Kidney tubule cell (primary cell): Measurements from ENCODE around the gene CRADD.
"Not testable (repeated sequence)": the region's sequence is repeated elsewhere in the genome, so short reads cannot be mapped to it uniquely, and the experiment has no call there.

Source experiments
- DNase-seq: peaks from one replicate; pipeline ENCODE4 v3.0.0-alpha.2; 2018; ENCODE audit warnings: low spot score

Gene CRADD

DNA sequence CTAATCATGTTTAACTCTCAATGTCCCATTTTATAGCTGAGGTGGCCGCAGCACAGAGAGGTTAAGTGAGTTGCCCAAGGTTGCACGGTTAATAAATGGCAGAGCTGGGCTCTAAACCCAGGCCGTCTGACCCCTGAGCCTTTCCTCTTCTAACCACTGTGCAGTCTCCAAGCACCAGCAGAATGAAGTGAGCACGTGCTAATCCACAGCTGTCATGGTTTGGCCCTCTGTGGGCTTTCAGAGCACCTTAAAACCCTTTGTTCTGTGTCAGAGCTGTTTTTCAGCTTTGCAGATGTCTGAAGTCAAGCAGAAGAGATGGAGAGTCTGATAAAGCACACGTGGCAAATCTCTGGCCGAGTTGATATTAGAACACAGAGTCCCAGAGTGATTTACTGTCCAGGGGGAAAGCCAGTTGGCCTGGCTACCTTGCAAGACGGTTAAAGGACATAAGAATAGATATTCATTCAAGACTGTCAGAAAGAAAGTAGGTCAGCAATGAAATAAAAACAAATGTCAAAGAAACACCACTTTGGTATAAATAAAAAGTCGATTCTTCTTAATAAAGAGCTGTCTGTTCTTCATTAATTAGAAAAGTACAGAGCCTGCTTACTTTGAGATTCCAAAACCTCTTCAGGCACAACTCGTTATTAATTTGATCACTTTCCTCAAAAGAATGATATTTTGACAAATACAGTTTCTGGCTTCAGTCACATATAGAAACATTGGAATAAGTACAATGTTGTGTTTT, 107.3 kb downstream of the CRADD start:
- DNase-seq, result peak; percentile 69

DNA sequence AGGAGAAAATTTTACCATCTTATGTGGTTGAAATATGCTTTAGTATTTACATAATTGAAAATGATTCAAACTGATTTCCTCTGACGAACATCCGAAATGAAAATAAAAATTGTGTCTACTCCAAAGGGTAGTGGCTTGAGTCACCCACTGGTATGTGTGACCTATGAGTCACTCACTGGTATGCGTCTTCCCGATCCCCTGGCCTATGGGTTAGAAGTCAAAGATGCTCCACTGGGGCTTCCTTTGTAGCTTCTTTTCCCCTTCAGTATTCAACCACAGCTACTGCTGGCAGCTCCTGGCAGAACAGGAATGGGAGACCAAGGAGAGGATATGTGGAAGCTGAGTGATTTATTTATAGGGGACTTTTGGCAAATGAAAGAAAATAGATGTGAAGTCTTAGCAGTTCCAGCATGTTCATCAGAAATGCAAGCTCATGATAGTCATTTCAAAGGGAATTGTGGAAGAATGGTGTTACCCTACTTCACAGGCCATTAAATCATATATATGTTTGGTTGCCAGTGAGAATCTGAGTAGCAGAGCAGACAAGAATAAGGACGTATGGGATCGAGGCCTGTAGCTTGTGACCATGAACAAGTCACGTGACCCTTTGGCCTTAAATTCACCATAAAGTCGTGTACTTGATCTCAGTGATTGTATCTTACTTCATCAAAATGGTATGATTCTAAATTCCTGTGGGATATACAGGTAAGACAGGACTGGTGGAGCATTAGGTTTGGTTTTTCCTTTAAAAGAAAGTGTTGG, 108.3 kb downstream of the CRADD start:
- peak; percentile 96 for DNase-seq

DNA sequence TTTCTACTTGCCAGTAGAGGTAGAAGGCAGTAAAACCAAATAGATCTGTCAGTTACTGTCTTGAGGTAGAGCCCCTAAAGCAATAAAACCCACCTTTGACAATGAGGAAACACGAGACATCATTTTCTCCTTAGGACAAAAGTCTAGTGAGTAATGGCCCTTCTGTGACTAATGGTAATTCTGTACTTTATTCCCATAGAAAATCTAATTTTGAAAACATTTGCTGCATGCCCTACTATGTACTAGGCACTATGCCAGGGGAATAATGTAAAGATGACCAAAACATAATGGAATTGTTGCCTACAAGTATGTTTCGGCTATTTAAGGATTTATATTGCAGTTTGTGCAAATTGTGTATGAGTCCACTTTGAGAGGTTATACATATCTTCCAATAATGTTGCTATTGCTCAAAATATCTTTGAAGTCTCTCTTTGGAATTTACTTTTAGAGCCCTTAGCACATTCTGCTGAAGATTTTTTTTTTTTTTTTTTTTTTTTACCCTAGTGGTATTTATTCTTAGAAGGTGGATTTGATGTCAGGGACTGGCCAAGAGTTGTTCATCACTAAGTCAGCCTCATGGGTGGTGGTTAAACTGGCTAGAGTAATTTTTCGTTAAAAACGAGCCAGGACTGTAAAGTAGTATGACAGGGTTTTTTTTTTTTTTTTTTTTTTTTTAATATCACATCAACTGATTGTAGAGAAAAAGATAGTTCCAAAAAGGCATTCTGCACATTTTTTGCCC, 109.7 kb downstream of the CRADD start:
- peak; percentile 24 for DNase-seq

DNA sequence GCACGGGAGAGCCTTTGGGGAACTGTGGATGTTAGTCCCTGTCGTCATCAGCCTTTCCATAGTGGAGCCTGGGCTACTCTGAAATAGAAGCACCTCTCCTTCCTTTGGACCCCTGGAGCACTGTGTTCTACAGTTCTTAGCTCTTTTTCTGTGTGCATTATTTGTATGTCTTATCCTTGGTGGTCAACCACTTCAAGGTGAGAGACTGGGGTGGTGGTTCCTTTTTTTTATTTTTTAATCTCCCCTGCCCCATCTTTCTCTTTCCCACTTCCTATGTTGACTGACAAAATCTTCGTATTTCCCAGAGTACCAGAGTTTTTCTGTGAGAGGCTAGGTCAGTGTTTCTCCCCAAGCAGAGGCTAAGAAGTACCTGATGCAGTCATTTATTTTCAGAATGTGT, 111.7 kb downstream of the CRADD start:
- no peak for DNase-seq

DNA sequence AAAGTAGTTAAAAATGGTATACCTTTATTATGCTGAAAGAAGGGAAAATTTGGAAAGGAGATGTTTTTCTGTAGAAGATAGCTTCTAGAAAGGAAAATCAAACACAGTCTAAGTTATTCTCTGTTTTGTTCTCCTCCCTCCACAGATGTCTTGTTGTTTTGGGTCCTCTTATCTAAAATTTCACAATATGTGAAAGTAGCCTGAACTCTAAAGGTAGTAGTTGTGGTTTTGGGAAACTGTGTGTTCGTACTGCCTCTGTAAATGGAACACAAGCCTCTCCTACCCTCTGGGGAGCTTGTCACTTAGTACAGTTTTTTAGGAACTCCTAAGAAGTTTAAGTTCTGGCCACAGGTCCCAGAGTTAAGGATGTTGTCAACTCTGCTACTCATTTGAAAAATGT, 112.6 kb downstream of the CRADD start:
- no peak for DNase-seq

DNA sequence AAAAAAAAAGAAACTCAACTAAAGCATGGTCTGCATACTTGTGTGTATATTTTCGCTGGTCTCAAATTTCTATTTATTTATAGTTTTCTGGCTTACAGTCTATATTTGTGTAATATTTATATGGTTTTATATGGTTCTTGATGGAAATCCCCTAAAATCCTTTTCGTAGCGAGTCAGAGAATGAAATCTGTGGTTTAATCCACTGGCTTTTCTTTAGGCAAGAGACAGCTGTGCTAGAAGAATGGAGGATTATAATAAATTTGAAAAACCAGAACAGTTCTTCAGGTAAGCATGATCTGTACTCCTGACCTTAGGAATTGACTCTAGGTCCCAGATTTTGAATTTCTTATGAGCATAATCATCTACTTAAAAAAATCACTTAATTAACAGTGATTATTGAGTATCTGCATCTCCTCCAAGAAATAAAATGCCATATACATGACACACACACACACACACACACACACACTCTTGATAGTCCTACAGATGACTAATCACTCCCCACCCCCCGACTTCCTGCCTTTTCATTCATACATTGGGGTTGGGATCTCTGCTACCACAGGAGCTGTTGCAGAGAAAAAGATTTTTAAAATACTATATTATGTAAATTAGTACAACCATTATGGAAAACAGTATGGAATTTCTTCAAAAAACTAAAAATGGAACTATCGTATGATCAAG, 113.4 kb downstream of the CRADD start:
- peak; percentile 79 for DNase-seq

DNA sequence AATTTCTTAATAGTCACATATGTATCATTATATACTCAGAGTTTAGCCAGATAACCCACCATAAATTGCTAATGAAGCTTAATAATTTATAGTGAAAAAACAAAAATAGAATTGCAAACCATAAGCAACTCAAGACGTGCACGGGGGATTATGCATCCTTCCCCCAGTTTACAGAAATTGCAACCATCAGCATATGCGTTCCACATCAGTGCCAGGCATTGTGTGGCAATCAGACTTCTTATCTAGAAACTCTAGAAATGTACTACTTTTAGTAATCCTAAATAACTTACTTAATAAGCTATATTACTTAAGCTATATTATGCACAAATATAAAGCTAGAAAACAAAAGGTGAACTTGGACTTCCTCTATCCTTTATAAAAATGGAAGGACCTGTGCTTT, 115.8 kb downstream of the CRADD start:
- DNase-seq, result no peak

DNA sequence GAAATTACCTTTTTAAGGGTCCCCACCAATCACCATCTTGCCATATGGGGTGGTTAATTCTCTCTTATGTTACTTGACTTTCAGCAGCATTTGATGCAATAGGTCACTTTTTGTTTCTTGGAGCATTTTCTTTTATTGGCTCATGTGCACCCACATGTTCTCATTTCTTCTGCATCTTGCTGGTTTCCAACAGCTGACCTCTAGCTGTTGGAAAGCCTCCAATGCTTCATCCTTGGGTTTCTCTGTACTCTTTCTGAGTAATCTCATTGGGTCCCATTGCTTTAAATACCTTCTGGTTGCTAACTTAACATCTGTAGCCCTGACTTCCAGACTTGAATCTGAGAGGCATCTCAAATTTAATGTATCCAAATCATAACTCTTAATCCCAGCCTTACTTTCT, 116.8 kb downstream of the CRADD start:
- no peak for DNase-seq

DNA sequence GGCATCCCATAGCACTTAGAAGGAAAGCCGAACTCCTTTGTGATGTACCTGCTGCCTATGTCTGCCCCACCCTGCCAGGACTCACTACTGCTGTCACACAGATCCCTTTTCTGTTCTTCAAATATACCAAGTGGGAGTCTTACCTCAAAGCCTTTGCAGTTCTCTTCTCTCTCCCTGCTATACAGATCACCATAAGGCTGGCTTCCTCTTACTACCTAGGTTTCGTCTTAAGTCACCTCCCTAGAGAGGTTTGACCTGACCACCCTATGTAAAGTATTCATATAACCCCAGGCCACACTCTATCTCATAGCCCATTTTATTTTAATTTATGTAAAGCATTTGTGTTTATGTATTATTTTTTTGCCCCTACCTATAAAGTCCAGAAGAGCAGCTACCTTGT, 117.6 kb downstream of the CRADD start:
- no peak for DNase-seq

DNA sequence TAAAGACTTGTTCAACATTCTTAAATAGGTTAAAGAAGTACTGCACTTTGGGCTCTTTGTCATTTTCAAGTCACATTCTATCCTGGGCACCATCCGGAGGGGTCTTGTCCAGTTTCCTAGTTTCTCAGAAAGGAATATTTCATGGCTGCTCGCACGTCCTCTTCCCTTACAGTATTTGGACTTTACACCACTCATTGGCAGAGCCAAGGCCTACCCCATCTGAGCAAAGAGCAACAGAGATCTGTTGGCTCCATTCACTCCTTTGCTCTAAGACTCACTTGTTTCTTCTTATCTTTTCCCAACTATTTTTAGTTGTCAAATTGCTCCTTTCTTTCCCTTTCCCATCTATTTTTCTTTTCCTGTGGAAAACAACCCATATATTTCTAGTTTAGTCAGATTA, 118.2 kb downstream of the CRADD start:
- no peak for DNase-seq

DNA sequence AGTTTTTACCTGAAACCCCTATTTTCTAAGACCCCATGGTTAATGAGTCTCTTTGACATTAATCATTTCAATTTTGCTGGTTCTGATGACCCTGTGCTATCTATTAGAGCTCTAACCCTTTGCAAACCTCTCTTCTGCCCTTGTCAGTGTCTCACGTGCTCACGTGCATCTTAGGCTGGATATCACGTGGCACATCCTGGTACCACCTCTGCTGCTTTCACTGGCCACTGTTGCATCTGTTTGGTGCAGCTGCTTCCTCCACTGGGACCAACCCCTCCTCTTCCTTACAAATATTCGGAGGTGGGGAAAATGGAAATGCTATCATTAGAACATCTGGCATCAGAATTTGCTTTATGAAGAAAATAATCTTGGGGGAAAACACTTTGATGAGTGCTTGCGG, 119.6 kb downstream of the CRADD start:
- DNase-seq, result no peak

DNA sequence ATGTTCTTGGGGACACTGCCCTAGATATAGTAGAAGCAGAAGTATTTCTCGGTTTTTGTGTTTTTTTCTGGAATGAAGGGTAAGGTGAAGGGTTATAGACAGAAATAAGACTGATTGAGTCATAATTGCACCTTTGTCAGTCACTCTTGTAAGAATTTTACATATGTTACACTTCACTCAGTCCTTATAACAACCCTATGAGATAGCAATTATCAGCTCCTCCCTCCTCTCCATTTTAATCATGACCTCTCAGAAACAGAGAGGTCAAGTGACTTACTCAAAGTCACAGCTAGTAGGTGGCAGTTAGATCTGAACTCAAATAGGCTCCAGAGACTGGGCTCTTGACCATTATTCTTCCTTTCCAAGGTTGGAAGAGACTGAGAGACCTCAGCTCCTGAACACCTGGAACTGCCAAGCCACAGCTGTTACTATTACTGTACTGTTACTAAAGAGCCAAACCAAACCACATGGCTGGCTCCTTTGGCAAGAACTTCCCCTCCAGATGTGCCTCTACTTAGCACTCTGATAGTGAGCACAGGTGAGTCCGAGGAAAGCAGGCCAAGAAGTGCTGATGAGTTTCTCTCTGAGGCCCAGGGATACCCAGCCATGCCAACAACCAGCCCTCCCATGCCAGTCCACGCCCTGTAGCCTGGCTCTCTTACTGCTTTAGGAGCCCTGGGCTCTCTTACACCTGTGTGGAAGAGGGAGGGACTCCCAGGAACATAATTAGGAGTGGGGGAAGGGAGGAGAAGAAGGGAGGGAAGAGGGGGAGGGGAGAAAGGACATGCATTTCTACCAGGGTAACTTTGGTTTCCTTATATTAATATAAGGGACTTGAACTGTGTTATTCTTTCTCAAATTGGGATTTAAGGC, 121.3 kb downstream of the CRADD start:
- no peak for DNase-seq

DNA sequence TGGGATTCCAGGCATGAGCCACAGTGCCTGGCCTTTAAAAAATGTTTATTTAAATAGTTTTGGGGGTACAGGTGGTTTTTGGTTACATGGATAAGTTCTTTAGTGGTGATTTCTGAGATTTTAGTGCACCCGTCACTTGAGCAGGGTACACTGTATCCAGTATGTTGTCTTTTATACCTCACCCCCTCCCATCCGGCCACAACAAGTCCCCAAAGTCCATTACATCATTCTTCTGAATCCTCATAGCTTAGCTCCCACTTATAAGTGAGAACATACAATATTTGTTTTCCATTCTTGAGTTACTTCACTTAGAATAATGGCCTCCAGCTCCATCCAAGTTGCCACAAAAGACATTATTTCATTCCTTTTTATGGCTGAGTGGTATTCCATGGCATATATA, 124.5 kb downstream of the CRADD start:
- not testable (repeated sequence) for DNase-seq

DNA sequence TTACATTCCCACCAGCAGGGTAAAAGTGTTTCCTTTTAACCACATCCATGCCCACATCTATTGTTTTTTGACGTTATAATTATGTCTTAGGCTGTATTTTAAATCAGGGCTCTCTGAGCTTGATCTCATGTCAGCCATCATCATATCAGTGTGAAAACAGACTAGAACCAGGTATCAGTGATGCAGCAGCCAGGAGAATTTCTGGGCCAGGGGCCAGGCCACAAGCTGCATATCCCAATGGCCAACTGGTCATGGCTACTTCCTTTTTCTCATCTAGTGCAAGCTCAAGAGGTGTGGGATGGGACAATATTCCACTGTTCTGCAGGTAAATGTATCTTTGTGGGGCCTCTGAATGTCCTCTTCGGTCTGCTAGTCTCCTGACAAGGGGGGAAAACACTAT, 125.1 kb downstream of the CRADD start:
- DNase-seq, result peak; percentile 69

DNA sequence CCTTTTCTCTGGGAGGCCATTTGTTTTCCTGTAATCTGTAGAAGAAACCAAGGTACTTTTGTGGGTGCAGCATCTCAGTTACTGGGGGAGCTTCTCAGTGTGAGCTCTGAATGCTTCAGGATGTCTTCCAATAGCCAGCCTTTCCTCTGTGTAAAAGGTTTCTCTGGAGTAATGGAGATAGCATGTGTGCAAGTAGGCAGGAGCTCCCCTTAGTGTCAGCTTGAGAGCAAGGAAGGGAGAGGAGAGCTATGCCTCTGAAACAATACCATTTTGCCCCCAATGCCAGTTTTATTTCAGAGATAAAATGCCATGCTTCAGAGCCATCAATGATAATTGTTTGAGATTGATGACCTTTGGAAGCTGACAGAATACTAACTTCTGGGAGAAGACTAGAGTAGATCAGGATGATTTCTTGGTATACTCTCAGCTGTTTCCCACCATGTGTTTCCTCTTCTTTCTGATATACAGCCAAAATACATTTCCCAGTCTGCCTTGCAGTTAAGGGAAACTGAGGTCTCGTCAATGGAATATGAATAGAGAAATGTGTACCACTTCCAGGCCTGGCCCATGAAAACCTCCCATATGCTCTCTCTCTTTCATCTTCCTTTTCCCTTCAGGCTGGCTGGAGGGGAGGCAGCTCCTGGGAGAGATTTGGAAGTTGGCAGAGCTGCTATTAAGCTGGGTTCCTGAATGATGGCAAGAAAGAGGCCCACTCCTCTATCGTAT, 125.7 kb downstream of the CRADD start:
- DNase-seq, result peak; percentile 42

DNA sequence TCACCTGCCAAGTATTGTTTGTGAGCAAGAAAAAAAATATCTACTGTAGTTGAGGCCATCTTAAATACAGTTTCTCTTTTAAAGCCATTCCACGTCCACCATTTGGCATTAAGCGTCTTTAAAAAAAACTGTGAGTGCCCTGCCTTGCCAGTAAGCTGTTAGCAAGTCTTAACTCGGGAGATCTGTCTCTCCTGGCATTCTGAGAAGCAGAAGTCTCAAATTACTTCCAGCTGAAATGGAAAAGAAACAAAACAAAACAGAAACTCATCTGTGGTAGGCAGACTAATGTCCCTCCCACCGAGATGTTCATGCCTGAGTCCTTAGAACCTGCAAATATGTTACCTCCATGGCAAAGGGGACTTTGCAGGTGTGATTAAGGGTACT, 126.2 kb downstream of the CRADD start:
- peak; percentile 37 for DNase-seq

DNA sequence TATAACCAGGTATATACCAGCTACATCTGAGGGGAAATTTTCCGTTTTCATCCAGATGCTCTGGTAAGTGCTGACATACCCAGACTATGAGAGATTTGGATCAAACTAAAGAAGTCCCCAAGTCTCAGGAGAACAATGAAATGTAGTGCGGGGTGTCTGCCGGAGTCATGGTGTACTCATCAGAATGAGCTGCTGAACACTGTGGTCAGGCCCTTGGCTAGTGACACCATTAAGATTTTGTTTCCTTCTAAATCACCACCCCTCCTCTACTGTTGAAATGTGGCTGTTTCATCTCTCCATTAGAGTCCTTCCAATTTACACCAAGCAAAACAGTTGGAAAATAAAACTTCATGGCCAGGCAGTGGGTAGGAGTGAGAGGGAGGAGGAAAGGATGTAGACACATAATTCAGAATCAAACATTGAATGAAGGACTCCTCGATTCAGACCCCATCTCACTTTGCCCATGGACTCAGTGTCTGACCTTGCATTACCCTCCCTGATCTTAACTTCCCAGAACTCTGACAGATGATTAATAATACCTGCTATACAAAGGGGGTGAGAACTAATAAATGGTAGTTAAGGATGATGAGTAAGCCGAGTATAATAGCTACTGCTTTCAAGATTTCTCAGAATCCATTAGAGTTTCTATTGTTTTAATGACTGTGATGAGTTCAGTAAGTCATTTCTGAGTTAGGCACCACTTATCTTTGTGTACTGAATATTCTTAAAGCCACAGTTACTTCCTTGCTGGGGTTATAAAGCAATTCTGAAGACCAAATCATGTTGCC, 127.4 kb downstream of the CRADD start:
- DNase-seq, result peak; percentile 81

DNA sequence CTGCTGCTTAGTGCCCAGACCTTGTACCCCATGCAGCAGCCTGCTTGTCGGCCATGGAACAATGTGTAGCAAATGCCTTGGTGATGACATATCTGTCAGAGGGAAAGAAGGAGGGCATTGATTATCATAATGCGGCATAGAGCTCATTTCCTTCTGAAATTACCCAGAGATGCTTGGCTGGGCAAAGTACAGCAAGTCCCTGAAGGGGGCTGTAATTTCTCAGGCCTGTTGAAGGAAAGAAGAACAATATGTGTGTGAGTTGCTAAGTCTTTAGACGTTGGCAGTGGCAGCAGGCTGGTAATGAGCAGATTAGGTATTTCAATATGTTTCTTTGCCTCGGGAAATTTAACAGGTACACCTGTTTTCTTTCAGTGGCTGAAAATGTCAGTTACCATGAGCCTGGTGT, 128.6 kb downstream of the CRADD start:
- peak; percentile 79 for DNase-seq

DNA sequence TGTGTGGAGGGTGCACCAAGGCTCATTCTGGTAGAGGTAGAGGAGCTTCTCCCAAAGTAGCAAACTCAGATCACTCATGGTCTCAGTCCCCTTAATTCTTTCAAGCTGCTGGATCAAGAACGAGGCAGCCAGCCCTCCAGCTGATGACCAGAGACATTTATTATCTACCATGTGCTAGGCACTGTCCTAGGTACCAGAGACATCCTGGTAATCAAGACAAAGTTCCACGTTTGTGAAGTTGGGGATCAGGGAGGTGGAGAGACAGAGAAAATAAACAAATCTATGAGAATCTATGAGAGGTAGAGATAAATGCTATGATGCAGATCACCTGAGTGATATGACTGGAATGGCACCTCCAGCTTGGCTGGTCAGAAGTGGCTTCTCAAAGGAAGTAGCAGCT, 130.2 kb downstream of the CRADD start:
- DNase-seq, result no peak
